Caco-2 (cell line): ENCODE results near the gene CLIC3. TPM values are rescaled to one million over a fixed set of nuclear protein-coding genes. Genes with fewer than 3 reads are reported as not detected.

Experiments
- BruUV-seq: library from RNA; stranded (reverse); fragments of 400-500 nt; replicated peaks from 2 replicates; lab custom pipeline; 2021; lab: Mats Ljungman, UMichigan
- CTCF ChIA-PET: fragments of 300-600 bp; sonication (Branson Sonifier 250); formaldehyde crosslinking; loops from one replicate; lab custom pipeline; 2022; ENCODE audit warnings: antibody characterized with exemption; lab: Charles Lee
- POLR2A ChIA-PET: fragments of 300-600 bp; sonication (Branson Sonifier 250); formaldehyde crosslinking; loops from one replicate; lab custom pipeline; 2022; ENCODE audit warnings: antibody characterized with exemption; lab: Charles Lee
- DNase-seq, 2 experiments: peaks; one replicate each; pipeline versions ENCODE4 v3.0.0 to v3.0.0-alpha.2; 2020 to 2022
- H3K27me3 ChIP-seq: replicated peaks from 2 replicates; pipeline ENCODE4 v1.6.0; 2011; ENCODE audit warnings: low read length; ENCODE audit not compliant: control insufficient read depth, insufficient read depth
- H3K36me3 ChIP-seq: 2 replicates; pipeline ENCODE4 v1.5.1; 2011; ENCODE audit warnings: low read length; ENCODE audit not compliant: control insufficient read depth, insufficient read depth
- H3K4me1 ChIP-seq: fragments of 250-450 bp; sonication (Bioruptor Pico); 2 replicates; pipeline ENCODE4 v1.5.1; 2020; ENCODE audit warnings: mild to moderate bottlenecking
- H3K4me3 ChIP-seq: 2 replicates; pipeline ENCODE4 v1.5.1; 2011; ENCODE audit warnings: low read depth, mild to moderate bottlenecking, control low read depth, low read length
- H3K9me3 ChIP-seq: fragments of 250-450 bp; sonication (Bioruptor Pico); 2 replicates; pipeline ENCODE4 v1.5.1; 2020; ENCODE audit warnings: mild to moderate bottlenecking, moderate library complexity
- H3K27ac Mint-ChIP-seq: one replicate; pipeline ENCODE4 v1.8.0; 2022; ENCODE audit warnings: mixed read lengths; ENCODE audit not compliant: unreplicated experiment
- H3K27me3 Mint-ChIP-seq: one replicate; pipeline ENCODE4 v1.8.0; 2022; ENCODE audit warnings: mixed read lengths; ENCODE audit not compliant: insufficient read depth, unreplicated experiment
- H3K36me3 Mint-ChIP-seq: one replicate; pipeline ENCODE4 v1.8.0; 2022; ENCODE audit warnings: mild to moderate bottlenecking, mixed read lengths; ENCODE audit not compliant: insufficient read depth, unreplicated experiment
- H3K4me1 Mint-ChIP-seq: one replicate; pipeline ENCODE4 v1.8.0; 2022; ENCODE audit warnings: low read depth, mixed read lengths; ENCODE audit not compliant: unreplicated experiment
- H3K4me3 Mint-ChIP-seq: one replicate; pipeline ENCODE4 v1.8.0; 2022; ENCODE audit warnings: mild to moderate bottlenecking, moderate library complexity, mixed read lengths; ENCODE audit not compliant: unreplicated experiment
- H3K9me3 Mint-ChIP-seq: one replicate; pipeline ENCODE4 v1.8.0; 2022; ENCODE audit warnings: mixed read lengths; ENCODE audit not compliant: unreplicated experiment
- CTCF ChIP-seq, 2 experiments: fragments of 200-600 bp in 1 of 2; IDR thresholded peaks; 1 replicate in 1 of 2; 2 replicates in 1 of 2; pipeline versions ENCODE4 v1.5.1 to v1.8.0; 2011 to 2022; ENCODE audit warnings: antibody characterized with exemption in 1 of 2, control low read depth in 1 of 2, inconsistent platforms in 1 of 2, low read depth in 1 of 2, low read length in 1 of 2, mild to moderate bottlenecking in 1 of 2, moderate library complexity in 1 of 2; ENCODE audit not compliant: insufficient read depth in 1 of 2, severe bottlenecking in 1 of 2, unreplicated experiment in 1 of 2
- intact Hi-C: fragments of 100-400 bp; cut with micrococcal nuclease; formaldehyde crosslinking; loops from one replicate; pipeline ENCODE4 v1.10.0; 2022; ENCODE audit not compliant: unreplicated experiment
- total RNA-seq: library from RNA; stranded (reverse); gene quantifications from 2 replicates; pipeline ENCODE4 v1.2.3, GENCODE V29; 2022

CLIC3 gene
- total RNA-seq, 1 experiment from 2014 or later = 4.7 TPM

- DNase-seq = no peak
- intact Hi-C loops = no loop called here
- BruUV-seq = no TSS peak
- H3K27ac Mint-ChIP-seq = no peak overlapping the region
- TF ChIP-seq CTCF (IDR thresholded peaks at IDR 0.05; ENCODE audit: insufficient read depth in 1 of 2, low read depth in 1 of 2, low read length in 1 of 2, severe bottlenecking in 1 of 2, unreplicated experiment in 1 of 2) = no peak
- no peaks in the 10 kb centered on the region for H3K27me3 Mint-ChIP-seq
- H3K9me3 Mint-ChIP-seq = no peaks in the 10 kb centered on the region
- Histone ChIP-seq H3K4me3 (no peak overlapping the region), H3K27me3 (no peaks in the 10 kb centered on the region), H3K4me1 (peaks cover 6% of the 10 kb centered on the region), H3K9me3 (no peaks in the 10 kb centered on the region), H3K36me3 (peaks cover 1% of the 10 kb centered on the region)
- H3K4me3 Mint-ChIP-seq = no peak overlapping the region
- ChIA-PET CTCF (interaction anchor here (2.0 kb wide), 1 partner anchor 14 kb away, joined by 7 read pairs; no protein-coding TSS in a partner anchor), POLR2A (no interaction called here)
- peaks cover 4% of the 10 kb centered on the region for H3K4me1 Mint-ChIP-seq
- peaks cover 18% of the 10 kb centered on the region for H3K36me3 Mint-ChIP-seq
These were observed 24.6 kb upstream of the CLIC3 start for GRCh38 chr9:137020771-137021567.

GRCh38 chr9:137019891-137020683, 23.7 kb upstream of the CLIC3 start:
- ChIA-PET POLR2A (no interaction called here), CTCF (interaction anchor here (0.6 to 1.2 kb wide), 3 partner anchors 10 to 1086 kb away, joined by 4 to 5 read pairs (median 5); no protein-coding TSS in a partner anchor)
- no peaks in the 10 kb centered on the region for H3K9me3 Mint-ChIP-seq
- H3K36me3 ChIP-seq = peaks cover 1% of the 10 kb centered on the region
- H3K27me3 ChIP-seq = no peaks in the 10 kb centered on the region
- H3K4me1 Mint-ChIP-seq = peaks cover 4% of the 10 kb centered on the region
- H3K27me3 Mint-ChIP-seq = no peaks in the 10 kb centered on the region
- H3K9me3 ChIP-seq = no peaks in the 10 kb centered on the region
- no peak overlapping the region for H3K4me3 Mint-ChIP-seq
- peaks cover 6% of the 10 kb centered on the region for H3K4me1 ChIP-seq
- no TSS peak for BruUV-seq
- TF ChIP-seq CTCF (IDR thresholded peaks at IDR 0.05; ENCODE audit: insufficient read depth in 1 of 2, low read depth in 1 of 2, low read length in 1 of 2, severe bottlenecking in 1 of 2, unreplicated experiment in 1 of 2) = no peak
- no peak overlapping the region for H3K27ac Mint-ChIP-seq
- H3K4me3 ChIP-seq = no peak overlapping the region
- DNase-seq = no peak
- intact Hi-C loops = no loop called here
- H3K36me3 Mint-ChIP-seq = peaks cover 18% of the 10 kb centered on the region

- Histone ChIP-seq H3K27me3 (no peaks in the 10 kb centered on the region), H3K9me3 (no peaks in the 10 kb centered on the region), H3K4me3 (no peak overlapping the region), H3K4me1 (peaks cover 6% of the 10 kb centered on the region), H3K36me3 (peaks cover 1% of the 10 kb centered on the region)
- ChIA-PET POLR2A (no interaction called here), CTCF (interaction anchor here (0.7 to 1.2 kb wide), 2 partner anchors 11 to 15 kb away, joined by 5 read pairs; no protein-coding TSS in a partner anchor)
- Mint-ChIP-seq H3K36me3 (peaks cover 18% of the 10 kb centered on the region), H3K4me3 (no peak overlapping the region), H3K4me1 (peaks cover 4% of the 10 kb centered on the region), H3K27ac (no peak overlapping the region), H3K9me3 (no peaks in the 10 kb centered on the region), H3K27me3 (no peaks in the 10 kb centered on the region)
- no peak for TF ChIP-seq CTCF (IDR thresholded peaks at IDR 0.05; ENCODE audit: insufficient read depth in 1 of 2, low read depth in 1 of 2, low read length in 1 of 2, severe bottlenecking in 1 of 2, unreplicated experiment in 1 of 2)
- intact Hi-C loops = no loop called here
- DNase-seq = no peak
- BruUV-seq = no TSS peak
These were observed 22.6 kb upstream of the CLIC3 start for GRCh38 chr9:137018761-137019559.
